Activated naive CD8-positive, alpha-beta T cell treated with anti-CD3 and anti-CD28 coated beads, Interleukin-2, amount 50 U/mL, for 16 hours (primary cell): Measurements from ENCODE around the gene ABCC4.
A peak's percentile ranks its signal among the peaks of the same experiment; 100 is the strongest.
"Not testable (repeated sequence)": the region's sequence is repeated elsewhere in the genome, so short reads cannot be mapped to it uniquely, and the experiment has no call there.

Experiments
- DNase-seq: peaks from one replicate; pipeline ENCODE4 v3.0.0-alpha.2; 2020; ENCODE audit warnings: low read depth, low spot score

ABCC4 gene

DNA sequence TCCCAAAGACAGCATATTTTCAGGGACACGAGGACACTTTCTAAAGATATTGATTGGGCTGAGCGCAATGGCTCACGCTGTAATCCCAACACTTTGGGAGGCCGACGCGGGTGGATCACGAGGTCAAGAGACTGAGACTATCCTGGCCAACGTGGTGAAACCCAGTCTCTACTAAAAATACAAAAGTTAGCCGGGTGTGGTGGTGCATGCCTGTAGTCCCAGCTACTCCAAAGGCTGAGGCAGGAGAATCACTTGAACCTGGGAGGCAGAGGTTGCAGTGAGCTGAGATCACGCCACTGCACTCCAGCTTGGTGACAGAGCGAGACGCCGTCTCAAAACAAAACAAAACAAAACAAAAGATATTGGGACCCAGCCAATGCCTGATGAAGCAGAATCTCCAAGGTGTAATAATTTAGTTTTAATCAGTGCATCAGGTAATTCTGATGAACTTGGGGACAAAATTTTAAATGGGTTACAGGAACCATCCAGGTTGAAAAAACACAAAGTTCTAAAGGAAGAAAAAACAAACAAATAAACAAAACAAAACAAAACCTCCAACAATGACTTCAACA is 100.8 kb downstream of the ABCC4 start:
- DNase-seq: not testable (repeated sequence)

DNA sequence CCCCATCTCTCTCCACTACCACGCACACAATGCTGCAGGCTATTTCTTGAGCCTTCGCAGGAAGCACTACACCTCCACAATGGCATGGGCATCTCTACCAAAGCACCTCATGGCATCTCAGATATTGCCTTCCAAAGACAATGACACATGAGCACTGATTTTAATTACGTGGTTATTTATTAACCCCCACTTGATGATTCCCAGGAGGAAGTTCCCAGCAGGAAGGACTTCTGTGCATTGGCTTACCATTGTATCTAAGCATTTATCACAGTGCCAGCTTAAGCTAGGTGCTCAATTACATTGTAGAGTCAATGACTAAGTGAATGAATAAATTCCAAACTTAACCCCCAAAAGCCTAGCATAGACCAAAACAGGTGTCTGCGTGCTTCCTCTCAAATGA is 101.4 kb downstream of the ABCC4 start:
- DNase-seq: no peak

DNA sequence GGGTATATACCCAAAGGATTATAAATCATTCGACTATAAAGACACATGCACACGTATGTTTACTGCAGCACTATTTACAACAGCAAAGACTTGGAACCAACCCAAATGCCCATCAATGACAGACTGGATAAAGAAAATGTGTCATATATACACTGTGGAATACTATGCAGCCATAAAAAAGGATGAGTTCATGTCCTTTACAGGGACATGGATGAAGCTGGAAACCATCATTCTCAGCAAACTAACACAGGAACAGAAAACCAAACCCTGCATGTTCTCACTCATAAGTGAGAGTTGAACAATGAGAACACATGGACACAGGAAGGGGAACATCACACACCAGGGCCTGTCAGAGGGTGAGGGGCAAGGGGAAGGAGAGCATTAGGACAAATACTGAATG is 102.6 kb downstream of the ABCC4 start:
- DNase-seq: not testable (repeated sequence)

DNA sequence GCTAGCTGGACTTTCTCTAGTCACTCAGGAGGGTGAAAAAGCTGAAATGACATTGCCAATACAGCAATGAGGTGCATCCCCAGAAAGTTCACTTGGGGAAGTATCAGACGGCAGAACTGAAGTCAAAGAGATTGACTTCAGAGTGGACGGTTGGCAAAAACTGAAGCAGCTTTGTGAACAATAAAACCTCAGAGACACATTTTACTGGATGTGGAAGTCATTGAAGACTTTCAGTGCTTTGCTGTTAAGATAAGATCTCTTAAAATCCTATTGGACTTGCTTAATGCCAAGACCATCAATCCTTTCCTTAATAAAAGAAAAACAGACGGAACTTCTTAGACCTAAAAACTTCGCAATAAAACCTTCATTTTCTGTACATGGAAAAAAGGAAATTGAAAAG is 103.7 kb downstream of the ABCC4 start:
- DNase-seq: no peak

DNA sequence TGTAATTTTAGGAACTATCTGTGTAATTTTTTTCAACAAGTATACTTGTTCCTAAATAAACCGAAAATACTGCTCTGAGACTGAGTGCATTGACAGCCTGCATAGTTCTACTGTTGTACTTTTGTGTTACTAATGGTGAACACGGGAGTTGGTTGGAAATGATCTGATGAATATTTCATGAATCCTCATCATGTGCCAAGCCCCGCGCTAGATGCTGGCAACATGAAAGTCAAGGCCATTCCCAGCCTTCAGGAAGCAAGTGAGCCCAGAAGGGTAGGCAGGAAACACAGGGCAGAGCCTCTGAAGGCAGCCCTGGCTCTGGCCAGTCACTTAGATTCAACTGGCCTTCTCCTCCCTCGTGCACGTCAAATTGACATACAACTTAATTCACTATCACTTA is 106.1 kb downstream of the ABCC4 start:
- DNase-seq: no peak

DNA sequence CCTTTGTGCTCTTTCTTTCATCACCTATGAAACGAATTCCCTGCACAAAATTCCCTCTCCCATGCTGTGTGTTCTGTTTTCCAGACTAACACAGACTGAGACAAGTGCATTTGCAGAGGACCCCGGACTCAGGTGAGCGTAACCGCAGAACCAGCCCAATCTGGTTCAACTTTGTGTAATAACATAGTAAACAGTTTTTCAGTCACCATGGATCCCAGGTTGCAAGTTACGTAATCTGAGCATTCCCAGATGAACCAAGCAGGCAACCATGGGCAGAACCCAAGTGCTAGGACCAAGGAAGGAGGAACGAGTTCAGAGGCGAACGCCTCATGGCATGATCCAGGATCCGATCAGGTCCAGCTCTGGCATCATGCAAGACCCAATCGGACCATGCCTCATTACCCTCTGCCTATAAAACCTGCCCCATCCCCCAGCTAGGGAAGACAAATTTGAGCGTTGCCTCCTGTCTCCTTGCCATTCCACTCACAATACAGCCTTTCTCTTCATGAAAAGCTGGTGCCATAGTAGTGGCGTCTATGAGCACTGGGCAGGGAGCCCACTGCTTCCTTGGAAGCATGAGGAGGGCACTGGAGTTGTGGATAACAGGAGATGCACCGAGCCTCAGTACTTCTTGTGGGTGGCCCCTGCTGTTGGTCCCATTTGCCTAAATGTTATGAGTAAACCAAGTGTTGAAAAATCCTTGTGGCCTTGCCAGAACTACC is 107.6 kb downstream of the ABCC4 start:
- no peak for DNase-seq

DNA sequence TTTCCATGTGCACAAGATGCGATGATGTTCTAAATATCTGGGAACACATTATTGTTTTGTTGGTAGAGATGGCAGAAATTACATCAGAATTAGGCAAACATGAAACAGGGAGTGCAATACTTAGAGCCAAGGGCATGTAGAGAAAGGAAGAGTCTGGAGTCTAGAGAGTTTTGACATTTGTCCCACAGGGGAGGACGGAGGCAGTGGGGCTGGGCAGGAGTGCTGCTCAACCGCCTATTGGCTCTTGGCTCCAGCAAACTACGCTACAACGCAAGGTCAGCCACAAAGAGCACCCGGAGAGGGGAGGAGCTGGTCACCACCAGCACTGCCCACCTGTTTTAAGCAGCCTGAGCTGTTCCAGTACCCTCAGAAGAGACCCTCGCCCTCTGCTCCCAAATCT is 108.3 kb downstream of the ABCC4 start:
- no peak for DNase-seq

DNA sequence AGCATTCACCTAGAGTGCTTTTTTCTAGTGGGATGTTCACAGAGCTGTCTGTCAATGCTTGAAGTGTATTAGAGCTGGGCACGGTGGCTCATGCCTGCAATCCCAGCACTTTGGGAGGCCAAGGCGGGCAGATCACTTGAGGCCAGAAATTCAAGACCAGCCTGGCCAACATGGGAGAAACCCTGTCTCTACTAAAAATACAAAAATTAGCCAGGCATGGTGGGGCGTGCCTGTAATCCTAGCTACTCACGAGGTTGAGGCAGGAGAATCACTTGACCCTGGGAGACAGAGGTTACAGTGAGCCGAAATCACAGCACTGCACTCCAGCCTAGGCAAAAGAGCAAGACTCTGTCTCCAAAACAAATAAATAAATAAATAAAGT is 108.7 kb downstream of the ABCC4 start:
- DNase-seq: not testable (repeated sequence)

DNA sequence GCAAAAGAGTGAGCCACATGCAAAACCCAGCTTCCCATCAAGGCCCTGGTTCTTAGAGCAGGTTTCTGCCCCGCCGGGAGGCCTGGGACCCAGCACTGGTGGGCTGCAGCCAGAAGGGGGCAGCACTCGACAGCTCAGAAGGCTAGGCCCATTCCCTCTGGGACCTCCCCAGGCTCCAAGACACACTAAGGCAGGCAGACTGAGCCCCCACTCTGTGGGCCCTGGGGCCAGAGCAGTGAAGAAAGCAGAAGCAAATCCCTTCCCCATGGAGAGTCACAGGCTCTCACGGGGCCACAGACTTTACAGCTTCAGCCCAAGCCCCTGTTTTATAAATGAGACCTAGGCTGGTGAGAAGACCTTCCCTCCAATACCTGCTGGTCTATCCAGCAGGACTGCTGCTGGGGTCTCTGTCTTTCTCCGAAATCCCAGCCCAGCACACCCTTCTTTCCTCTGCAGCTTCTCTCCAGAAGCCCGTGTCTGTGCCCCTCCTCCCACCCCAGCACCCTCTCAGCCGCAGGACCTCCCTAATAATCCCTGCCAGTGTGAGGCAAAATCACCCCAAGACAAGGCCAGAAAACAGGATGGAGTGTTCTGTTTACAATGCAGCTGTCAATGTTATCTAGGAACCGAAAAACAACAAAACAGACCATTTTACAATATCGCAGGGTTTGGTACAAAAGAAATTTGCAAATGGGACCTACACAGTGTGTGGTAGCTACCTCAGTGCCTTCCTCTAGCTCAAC is 109.3 kb downstream of the ABCC4 start:
- DNase-seq: peak; percentile 21

DNA sequence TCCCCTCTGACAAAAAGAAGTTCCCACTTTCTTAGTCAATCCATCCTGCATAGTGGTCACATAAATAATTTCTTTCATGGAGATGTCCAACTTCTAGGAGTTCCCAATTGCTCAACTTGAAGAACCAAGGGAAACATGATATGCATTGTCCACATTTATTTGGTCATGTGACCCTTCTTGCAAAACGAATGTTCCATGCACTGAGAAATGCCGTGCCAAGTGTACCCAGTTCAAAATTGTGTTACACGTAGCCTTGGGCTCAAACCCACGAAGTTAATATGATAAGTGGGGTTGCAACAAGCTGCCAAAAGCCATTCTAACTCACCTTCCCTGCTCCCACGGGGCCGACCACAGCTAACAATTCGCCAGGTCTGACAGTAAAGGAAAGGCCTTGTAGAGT is 113.1 kb downstream of the ABCC4 start:
- DNase-seq: no peak

DNA sequence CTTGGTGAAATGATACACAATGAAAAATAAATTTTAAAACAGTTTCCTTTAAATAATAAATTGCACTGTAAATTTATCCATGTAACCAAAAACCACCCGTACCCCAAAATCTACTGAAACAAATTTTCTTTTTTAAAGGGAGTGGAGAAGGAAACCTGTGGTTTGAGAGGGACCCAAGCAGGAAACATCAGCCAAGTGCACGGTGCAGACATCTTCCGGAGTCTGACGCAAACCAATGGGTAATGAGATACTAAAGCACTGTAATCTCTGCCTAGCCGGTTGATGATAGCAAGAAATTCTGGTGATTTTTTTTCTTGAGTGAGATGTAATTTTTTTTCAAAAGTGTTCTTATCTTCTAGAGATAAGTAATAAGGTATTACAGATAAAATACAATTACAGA is 115.4 kb downstream of the ABCC4 start:
- DNase-seq: no peak

DNA sequence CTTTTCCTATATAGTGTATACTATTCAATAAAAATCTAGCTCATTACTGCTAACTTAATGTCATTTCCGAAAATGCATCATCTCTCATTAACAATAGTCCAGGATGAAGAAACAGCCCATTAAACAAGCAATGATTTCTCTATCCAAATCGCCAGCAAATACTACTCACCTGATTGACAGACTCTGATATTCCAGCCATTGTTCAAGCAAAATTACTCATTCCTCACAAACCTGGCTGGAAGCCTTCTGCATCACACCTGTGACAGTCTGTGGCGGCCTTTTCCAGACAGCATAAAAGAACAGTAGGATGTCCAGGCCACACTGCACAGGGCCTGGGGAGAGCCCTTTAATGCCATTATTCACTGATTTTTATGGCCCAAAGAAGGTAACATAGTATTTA is 115.9 kb downstream of the ABCC4 start:
- DNase-seq: no peak

DNA sequence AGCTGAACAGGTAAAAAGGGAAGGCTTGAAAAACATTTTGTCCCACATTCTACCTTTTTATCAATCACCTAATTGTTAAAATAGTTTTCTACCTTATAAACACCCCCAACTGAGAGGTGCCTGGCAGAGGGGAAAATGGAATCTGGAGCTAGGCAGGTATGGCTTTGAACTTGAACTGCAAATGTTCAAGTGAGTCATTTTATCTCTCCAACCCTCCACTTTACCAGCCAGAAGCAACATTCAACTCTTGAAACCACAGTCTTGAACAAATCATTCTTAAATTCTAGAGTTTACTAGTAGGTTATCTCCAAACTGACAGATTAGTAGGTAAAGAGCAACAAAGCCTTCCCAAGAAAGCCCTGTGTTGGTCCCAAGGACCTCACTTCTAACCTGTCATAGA is 116.9 kb downstream of the ABCC4 start:
- DNase-seq: no peak

DNA sequence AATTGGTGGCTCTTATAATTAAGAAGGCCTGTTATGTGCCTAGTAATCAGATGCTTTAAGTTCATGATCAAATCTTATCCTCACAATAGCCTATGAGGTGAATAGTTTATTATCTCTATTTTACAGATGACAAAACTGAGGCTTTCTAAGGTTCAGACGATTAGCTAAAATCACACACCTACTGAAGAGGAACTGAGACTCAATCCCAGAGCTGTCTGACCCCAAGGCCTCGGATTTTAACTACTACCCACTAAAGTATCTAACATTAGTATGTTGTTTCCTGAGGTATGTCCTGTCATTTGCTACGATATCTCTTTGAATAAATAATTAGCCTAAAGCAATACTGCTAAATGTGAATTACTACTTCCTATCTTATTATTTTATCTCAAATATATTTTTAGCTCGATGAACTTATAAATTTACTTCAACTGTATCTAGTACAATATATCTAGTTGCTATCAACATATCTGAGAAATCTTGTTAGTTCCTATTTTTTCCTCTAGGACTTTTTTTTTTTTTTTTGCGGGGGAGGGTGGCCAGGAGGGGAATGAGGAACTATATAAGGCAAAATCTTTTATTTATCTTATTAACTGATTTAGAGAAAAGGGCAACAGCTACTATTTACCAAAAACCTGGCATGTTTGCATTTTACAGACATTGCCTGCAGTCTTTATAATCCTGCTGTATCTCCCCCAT is 118.5 kb downstream of the ABCC4 start:
- no peak for DNase-seq

DNA sequence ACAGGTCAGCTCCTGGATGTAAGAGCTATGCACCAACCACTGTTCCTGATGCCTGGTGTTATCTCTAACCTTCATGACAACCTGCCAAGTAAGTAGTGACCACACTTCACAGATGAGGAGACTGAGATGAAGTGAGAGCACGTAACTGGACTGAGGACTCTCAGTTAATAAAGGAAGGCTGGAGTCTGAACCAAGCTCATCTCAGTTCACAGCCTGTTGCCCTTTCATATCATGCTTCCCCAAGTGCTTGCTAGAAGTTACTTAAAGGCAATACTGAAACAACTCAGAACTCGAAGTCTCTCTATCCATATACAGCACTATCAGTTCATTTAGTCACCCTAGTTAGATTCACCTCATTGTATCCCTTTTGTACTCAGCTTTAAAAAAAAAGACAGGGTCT is 119.7 kb downstream of the ABCC4 start:
- DNase-seq: no peak

DNA sequence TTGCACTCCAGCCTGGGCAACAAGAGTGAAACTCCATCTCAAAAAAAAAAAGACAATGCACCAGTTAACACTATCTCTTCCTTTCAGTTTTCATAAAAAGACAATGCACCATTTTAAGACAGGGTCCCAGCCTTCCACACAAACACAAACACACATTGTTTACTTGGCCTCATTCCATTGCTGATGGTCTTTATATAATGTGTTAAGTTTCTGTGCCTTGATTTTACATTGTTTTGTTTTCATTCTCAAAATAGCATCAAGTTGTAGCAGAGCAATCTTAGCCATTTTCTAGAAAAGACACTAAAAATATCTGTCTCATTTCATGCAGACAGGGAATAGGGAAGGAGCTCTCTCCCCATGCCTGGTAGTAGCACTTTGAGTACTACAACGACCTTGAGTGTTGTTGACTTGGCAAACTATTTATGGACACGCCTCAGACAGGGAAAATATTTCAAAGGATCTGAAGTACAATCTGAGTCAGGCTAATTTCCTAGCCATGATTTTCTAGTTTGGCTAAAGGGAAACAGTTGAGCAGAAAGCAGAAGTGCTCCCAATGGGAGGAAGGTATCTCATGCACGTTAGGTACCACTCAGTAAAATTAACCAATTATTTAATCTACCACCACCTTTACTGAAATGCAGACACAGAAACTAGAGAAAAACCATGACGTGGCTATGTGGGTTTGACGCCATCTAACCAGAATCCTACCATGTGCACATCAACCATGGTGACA is 120.6 kb downstream of the ABCC4 start:
- no peak for DNase-seq

DNA sequence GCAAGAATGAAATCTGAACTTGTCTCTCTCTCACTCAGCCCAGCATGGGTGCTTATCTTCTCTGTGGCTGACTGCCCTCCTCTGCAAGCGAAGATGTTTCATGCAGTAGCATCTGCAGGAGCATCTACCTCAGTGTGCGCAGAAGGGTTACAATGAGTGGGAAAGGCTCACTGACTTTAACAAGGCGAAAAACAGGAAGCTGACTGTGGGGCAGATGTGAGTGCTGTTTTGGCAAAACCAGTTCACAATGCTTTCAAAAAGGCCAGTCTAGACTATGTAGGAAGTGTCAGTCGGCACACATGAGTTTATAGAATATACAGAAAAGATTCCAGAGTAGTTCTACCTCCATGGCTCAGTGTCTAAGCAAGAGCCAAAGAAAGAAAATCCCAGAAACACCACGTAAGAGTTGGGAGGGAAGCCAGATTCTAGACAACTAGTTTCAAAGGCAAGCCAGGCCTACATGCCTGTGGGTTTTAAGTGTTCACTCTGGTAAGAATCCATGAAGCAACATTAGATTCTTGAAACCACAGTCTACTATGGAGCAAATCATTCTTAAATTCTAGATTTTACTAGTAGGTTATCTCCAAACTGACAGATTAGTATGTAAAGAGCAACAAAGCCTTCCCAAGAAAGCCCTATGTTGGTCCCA is 124.5 kb downstream of the ABCC4 start:
- DNase-seq: no peak

DNA sequence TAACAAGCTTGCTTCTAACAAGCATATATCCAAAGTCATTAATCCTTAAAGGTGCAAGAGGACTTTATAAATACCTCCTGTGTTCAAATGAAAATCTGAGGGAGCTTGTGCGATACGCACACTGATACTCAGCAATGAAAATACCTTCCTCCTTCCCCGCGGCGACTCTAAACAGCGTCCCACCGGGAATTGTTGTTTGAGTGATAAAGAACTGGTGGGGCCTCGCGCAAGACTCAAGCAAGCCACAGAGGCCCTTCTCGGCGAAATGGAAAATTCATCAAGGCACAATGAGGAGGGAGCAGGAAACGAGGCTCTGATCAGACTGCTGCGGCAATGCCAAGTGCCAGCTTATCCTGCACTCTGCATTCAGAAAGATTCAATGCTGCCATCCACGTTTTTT is 126.7 kb downstream of the ABCC4 start:
- DNase-seq: no peak

DNA sequence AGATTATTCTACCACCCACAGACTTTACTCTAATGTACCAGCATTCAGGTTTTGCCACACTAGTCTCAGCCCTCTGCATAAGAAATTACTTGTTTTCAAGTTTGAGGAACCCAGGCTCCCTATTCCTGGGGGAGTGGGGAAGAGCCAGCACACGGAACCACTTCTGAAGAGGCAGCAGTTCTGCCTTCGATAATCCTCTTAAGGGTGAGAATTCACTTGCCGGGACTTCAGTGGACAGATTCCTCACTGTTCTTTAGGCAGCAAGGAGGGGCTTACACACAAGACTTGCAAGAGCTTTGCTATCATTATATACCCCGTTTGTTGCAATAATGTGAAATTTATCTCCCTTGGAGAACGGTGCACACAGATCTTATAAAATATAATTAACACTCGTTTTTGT is 133.1 kb downstream of the ABCC4 start:
- no peak for DNase-seq

DNA sequence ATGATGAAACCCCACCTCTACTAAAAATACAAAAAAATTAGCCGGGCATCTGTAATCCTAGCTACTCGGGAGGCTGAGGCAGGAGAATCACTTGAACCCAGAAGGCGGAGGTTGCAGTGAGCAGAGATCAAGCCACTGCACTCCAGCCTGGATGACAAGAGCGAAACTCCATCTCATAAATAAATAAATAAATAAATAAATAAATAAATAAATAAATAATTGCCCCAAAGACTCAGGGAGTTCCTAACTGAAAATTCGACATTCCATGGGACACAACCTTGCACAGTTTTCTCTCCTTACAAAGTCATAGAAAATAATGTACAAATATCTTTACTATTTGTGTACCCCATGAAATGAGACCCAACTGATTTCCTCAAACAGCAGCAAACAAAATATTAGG is 134.2 kb downstream of the ABCC4 start:
- not testable (repeated sequence) for DNase-seq

DNA sequence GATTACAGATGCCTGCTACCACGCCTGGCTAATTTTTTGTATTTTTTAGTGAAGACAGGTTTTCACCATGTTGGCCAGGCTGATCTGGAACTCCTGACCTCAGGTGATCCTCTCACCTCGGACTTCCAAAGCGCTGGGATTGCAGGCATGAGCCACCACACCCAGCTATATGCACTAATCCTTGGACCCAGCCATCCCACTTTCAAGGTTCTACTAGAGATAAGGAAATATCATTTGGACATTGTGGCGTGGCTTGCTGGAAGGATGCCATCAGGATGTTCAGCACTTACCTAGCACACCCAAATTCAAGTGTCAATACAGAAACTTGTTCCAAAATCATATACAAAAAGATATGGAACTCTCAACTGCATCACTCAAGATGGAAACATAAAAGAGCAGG is 136.4 kb downstream of the ABCC4 start:
- no peak for DNase-seq
